ENCODE data around the gene VGF.
"Not testable (repeated sequence)": the region's sequence is repeated elsewhere in the genome, so short reads cannot be mapped to it uniquely, and the experiment has no call there.

- not testable (repeated sequence) for TF ChIP-seq CTCF (IDR thresholded peaks at IDR 0.05; ENCODE audit: extremely low read depth in 1 of 2, insufficient read depth in 1 of 2, low read depth in 1 of 2, low read length in 2 of 2); POLR2A (IDR thresholded peaks at IDR 0.05; ENCODE audit: low read depth, low read length); JUN (IDR thresholded peaks at IDR 0.05; ENCODE audit: borderline replicate concordance, insufficient read depth, insufficient read length, low read depth); EZH2 (IDR thresholded peaks at IDR 0.05; ENCODE audit: borderline replicate concordance, low read depth, low read length, severe bottlenecking); MYC (IDR thresholded peaks at IDR 0.05; ENCODE audit: low read depth, low read length); MAX (IDR thresholded peaks at IDR 0.05; ENCODE audit: insufficient read depth, insufficient read length)
- peak; percentile 85 for TF ChIP-seq POLR2AphosphoS5 (IDR thresholded peaks at IDR 0.05; ENCODE audit: insufficient read depth, low read depth, low read length)
Observed at GRCh38 chr7:101132626-101133600, 32.5 kb downstream of the VGF start.

Measured in endothelial cell of umbilical vein (primary cell).